ENCODE data around the gene PFDN6. TPM values are rescaled to one million over a fixed set of nuclear protein-coding genes. Genes with fewer than 3 reads are reported as not detected.

PFDN6 gene
- total RNA-seq, 1 donor from 2014 or later = 44.4 TPM

- no peak for DNase-seq
- no peak for ATAC-seq (ENCODE audit: poor library complexity)
- intact Hi-C loops (cut with DNase I) = no loop called here
Observed at GRCh38 chr6:33333666-33334065, 44.3 kb downstream of the PFDN6 start.

- DNase-seq (no peak), ATAC-seq (ENCODE audit: poor library complexity) (no peak)
- intact Hi-C loops (cut with DNase I) = no loop called here
Observed at GRCh38 chr6:33335916-33336315, 46.5 kb downstream of the PFDN6 start.

DNA sequence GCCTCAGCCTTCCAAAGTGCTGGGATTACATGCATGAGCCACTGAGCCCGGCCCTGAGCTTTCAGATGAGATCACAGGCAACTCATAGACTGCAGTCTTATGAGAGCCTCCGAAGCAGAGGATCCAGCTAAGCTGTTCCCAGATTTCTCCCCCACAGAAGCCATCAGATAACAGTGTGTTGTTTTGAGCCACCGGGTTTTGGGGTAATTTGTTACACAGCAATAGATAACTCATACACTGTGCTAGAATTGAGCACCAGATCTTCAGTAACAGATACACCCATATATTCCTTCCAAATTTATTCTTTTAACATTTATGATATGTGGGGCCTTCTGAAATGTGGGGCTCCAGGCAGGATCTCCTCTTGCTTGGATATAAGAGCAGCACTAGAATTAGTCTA, 47.1 kb downstream of the PFDN6 start:
- DNase-seq (no peak), ATAC-seq (ENCODE audit: poor library complexity) (no peak)
- intact Hi-C loops (cut with DNase I) = no loop called here

- intact Hi-C loops (cut with DNase I) = no loop called here
- ATAC-seq (ENCODE audit: poor library complexity) (no peak), DNase-seq (no peak)
Observed at GRCh38 chr6:33339193-33339592, 49.8 kb downstream of the PFDN6 start.

Small RNA genes within 50 kb of the gene (microRNA-seq; reads per million reads assigned to microRNA genes)
- gene MIR6834 (not detected), gene MIR6873 (not detected)

Other genes starting within 250 kb of the PFDN6 start
- 34.1 TPM for gene HLA-DPA1, start 216.0 kb upstream of the PFDN6 start, total RNA-seq
- 29.8 TPM for gene HLA-DPB1, start 213.6 kb upstream of the PFDN6 start, total RNA-seq
- gene COL11A2, start 97.1 kb upstream of the PFDN6 start, total RNA-seq = 0.94 TPM
- gene RXRB, start 88.9 kb upstream of the PFDN6 start, total RNA-seq = 37.9 TPM
- 46.0 TPM for gene SLC39A7, start 88.7 kb upstream of the PFDN6 start, total RNA-seq
- 25.1 TPM for gene HSD17B8, start 84.9 kb upstream of the PFDN6 start, total RNA-seq
- 26.4 TPM for gene RING1, start 81.1 kb upstream of the PFDN6 start, total RNA-seq
- gene VPS52, start 17.7 kb upstream of the PFDN6 start, total RNA-seq = 30.4 TPM
- 863 TPM for gene RPS18, start 17.5 kb upstream of the PFDN6 start, total RNA-seq
- gene B3GALT4, start 12.5 kb upstream of the PFDN6 start, total RNA-seq = 8.3 TPM
- 12.8 TPM for gene WDR46, start 362 bp upstream of the PFDN6 start, total RNA-seq
- 60.5 TPM for gene RGL2, start 9.3 kb downstream of the PFDN6 start, total RNA-seq
- 78.2 TPM for gene TAPBP, start 24.5 kb downstream of the PFDN6 start, total RNA-seq
- gene ZBTB22, start 28.1 kb downstream of the PFDN6 start, total RNA-seq = 11.6 TPM
- gene DAXX, start 33.4 kb downstream of the PFDN6 start, total RNA-seq = 18.2 TPM
- 0.97 TPM for gene KIFC1, start 102.2 kb downstream of the PFDN6 start, total RNA-seq
- gene PHF1, start 121.4 kb downstream of the PFDN6 start, total RNA-seq = 50.6 TPM
- 102 TPM for gene CUTA, start 128.5 kb downstream of the PFDN6 start, total RNA-seq
- 4.8 TPM for gene SYNGAP1, start 130.5 kb downstream of the PFDN6 start, total RNA-seq
- gene ZBTB9, start 165.0 kb downstream of the PFDN6 start, total RNA-seq = 4.3 TPM